Calu3 (cell line): ENCODE data around the gene CTPS2. TPM values are rescaled to one million over a fixed set of nuclear protein-coding genes. Genes with fewer than 3 reads are reported as not detected.
"Not testable (repeated sequence)": the region's sequence is repeated elsewhere in the genome, so short reads cannot be mapped to it uniquely, and the experiment has no call there.

ENCODE experiments used
- Bru-seq: library from RNA; stranded (reverse); fragments of 400-500 nt; gene quantifications from one replicate; lab custom pipeline; 2021; lab: Mats Ljungman, UMichigan
- BruChase-seq, 2 experiments: library from RNA; stranded (reverse); fragments of 400-500 nt; gene quantifications; one replicate each; lab custom pipeline; 2021; lab: Mats Ljungman, UMichigan
- BruUV-seq: library from RNA; stranded (reverse); fragments of 400-500 nt; replicated peaks from 2 replicates; lab custom pipeline; 2021; lab: Mats Ljungman, UMichigan
- CTCF ChIA-PET: fragments of 300-600 bp; sonication (Branson Sonifier 250); formaldehyde crosslinking; loops from one replicate; lab custom pipeline; 2022; ENCODE audit warnings: antibody characterized with exemption; lab: Charles Lee
- DNase-seq: peaks from one replicate; pipeline ENCODE4 v3.0.0; 2022
- H3K27ac Mint-ChIP-seq: one replicate; pipeline ENCODE4 v1.8.0; 2022; ENCODE audit warnings: mixed read lengths; ENCODE audit not compliant: unreplicated experiment
- H3K27me3 Mint-ChIP-seq: one replicate; pipeline ENCODE4 v1.8.0; 2022; ENCODE audit warnings: mixed read lengths; ENCODE audit not compliant: unreplicated experiment
- H3K36me3 Mint-ChIP-seq: one replicate; pipeline ENCODE4 v1.8.0; 2022; ENCODE audit warnings: mild to moderate bottlenecking, moderate library complexity, mixed read lengths; ENCODE audit not compliant: insufficient read depth, unreplicated experiment
- H3K4me1 Mint-ChIP-seq: one replicate; pipeline ENCODE4 v1.8.0; 2022; ENCODE audit warnings: mild to moderate bottlenecking, low read depth, mixed read lengths; ENCODE audit not compliant: unreplicated experiment
- H3K4me3 Mint-ChIP-seq: one replicate; pipeline ENCODE4 v1.8.0; 2022; ENCODE audit warnings: mild to moderate bottlenecking, low read depth, moderate library complexity, mixed read lengths; ENCODE audit not compliant: unreplicated experiment
- H3K9me3 Mint-ChIP-seq: one replicate; pipeline ENCODE4 v1.8.0; 2022; ENCODE audit warnings: low read depth, mixed read lengths; ENCODE audit not compliant: unreplicated experiment
- CTCF ChIP-seq: fragments of 200-600 bp; IDR thresholded peaks from one replicate; pipeline ENCODE4 v1.8.0; 2022; ENCODE audit warnings: antibody characterized with exemption; ENCODE audit not compliant: unreplicated experiment
- intact Hi-C: fragments of 100-400 bp; cut with micrococcal nuclease; formaldehyde crosslinking; loops from one replicate; pipeline ENCODE4 v1.10.0; 2022; ENCODE audit not compliant: unreplicated experiment
- long read RNA-seq: library from polyadenylated mRNA; stranded (forward); transcript quantifications from one replicate; pipeline ENCODE4 v2.0.0, GENCODE V29; 2022
- total RNA-seq: library from RNA; stranded (reverse); gene quantifications from 2 replicates; pipeline ENCODE4 v1.2.3, GENCODE V29; 2022

CTPS2 gene
- total RNA-seq = 22.2 and 23.2 TPM in 2 replicates
- Bru-seq, nascent RNA = percentile 69 among the genes with signal in this experiment
- BruChase-seq, experiment 1, labeled RNA remaining after a 6-hour chase = percentile 71 among the genes with signal in this experiment
- percentile 75 among the genes with signal in this experiment for BruChase-seq, experiment 2, labeled RNA remaining after a 2-hour chase
- long read RNA-seq, transcript CTPS2-201 (19 exons, 3,629 nt) = major isoform, 17 of 28 reads
- long read RNA-seq, partial matches to known transcripts = 0 of 28 reads
- long read RNA-seq, other reads (novel, unspliced or antisense) = 11 of 28 reads

GRCh38 chrX:16712548-16713155, at the start of gene CTPS2:
Gene CTPS2 (minus strand): TSS chrX:16712669. CDS start chrX:16702902, 9,767 bp downstream.
- H3K4me3 Mint-ChIP-seq = peak within 1 kb of the TSS; percentile 89
- DNase-seq = peak; percentile 77
- CTCF ChIA-PET = interaction anchor here (0.6 to 1.3 kb wide), 2 partner anchors 15 to 169 kb away, joined by 3 read pairs; no protein-coding TSS in a partner anchor
- H3K27ac Mint-ChIP-seq = peak within 1 kb of the TSS; percentile 82
- no TSS peak for BruUV-seq
- intact Hi-C loops = no loop called here
- TF ChIP-seq CTCF = no peak
- H3K36me3 Mint-ChIP-seq = peaks cover 28% of the 10 kb centered on the region
- no peaks in the 10 kb centered on the region for H3K9me3 Mint-ChIP-seq
- no peaks in the 10 kb centered on the region for H3K27me3 Mint-ChIP-seq
- H3K4me1 Mint-ChIP-seq = peaks cover 24% of the 10 kb centered on the region

DNA sequence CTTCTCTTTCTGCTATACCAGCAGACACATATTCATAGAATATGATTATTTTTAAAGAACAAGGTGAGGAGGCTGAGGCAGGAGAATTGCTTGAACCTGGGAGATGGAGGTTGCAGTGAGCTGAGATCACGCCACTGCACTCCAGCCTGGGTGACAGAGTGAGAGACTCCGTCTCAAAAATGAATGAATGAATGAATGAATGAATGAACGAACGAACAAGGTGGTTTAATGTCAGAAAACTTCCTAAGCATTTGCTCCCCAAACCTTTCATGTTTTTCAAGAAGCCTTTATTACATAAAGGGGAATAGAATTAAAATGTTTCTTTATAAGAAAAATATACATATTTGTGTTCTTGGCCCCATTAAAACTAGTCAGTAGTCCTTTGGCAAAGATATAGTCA, 49.0 kb upstream of the CTPS2 start:
- CTCF ChIA-PET = interaction anchor here (0.6 to 0.7 kb wide), 2 partner anchors 25 to 485 kb away, joined by 3 to 12 read pairs; no protein-coding TSS in a partner anchor
- H3K9me3 Mint-ChIP-seq, BruUV-seq, H3K27ac Mint-ChIP-seq, H3K27me3 Mint-ChIP-seq, intact Hi-C loops, H3K4me1 Mint-ChIP-seq, H3K36me3 Mint-ChIP-seq, DNase-seq, H3K4me3 Mint-ChIP-seq: not testable (repeated sequence)

- BruUV-seq = no TSS peak
- Mint-ChIP-seq H3K9me3 (no peaks in the 10 kb centered on the region), H3K27me3 (no peaks in the 10 kb centered on the region), H3K4me1 (no peaks in the 10 kb centered on the region), H3K27ac (no peak overlapping the region), H3K4me3 (no peak overlapping the region), H3K36me3 (peaks cover 21% of the 10 kb centered on the region)
- no peak for TF ChIP-seq CTCF
- intact Hi-C loops = no loop called here
- no peak for DNase-seq
- CTCF ChIA-PET = no interaction called here
These were observed 44.3 kb upstream of the CTPS2 start for GRCh38 chrX:16756724-16757123.

DNA sequence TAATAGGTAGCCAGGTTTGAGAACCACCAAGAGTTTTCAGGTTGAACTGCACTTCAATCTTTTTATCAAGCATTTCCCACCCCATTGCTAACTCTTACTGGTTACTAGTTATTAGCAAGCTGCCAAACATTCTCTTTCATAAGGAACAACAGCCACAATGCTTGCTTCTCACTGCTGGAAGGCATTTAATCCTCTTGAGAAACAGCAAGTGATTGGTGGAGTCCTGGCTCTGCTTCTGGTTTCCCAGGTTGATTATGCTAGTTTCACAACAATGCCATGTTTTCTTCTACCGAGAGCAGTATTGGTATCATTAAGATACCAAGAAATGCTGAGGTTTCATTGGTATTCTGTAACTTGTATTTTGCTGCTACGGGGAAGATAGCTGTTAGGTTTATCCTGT, 41.5 kb upstream of the CTPS2 start:
- Mint-ChIP-seq H3K27ac (no peak overlapping the region), H3K9me3 (no peaks in the 10 kb centered on the region), H3K4me1 (no peaks in the 10 kb centered on the region), H3K4me3 (no peak overlapping the region), H3K36me3 (peaks cover 21% of the 10 kb centered on the region), H3K27me3 (no peaks in the 10 kb centered on the region)
- no peak for DNase-seq
- intact Hi-C loops = no loop called here
- no peak for TF ChIP-seq CTCF
- CTCF ChIA-PET = no interaction called here
- BruUV-seq = no TSS peak

DNA sequence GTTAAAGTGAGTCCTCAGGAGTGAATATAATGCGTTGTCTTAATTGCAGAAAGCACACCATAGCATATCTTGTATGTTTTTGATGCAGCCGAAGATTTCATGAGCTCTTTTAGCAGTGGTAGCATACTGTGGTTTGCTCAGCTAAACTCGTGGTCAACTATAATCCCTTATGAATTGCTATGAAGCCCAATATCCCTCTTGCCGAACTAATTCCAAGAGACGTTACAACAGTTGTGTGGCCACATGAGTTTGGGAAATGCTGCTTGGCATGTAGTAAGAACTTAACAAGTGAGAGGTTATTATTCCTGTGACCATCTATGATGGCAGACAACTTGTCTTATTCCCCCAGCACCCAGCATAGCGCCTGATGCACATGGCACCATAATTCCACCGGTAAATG, 37.7 kb upstream of the CTPS2 start:
- no peak for TF ChIP-seq CTCF
- H3K27ac Mint-ChIP-seq = no peak overlapping the region
- CTCF ChIA-PET = no interaction called here
- no TSS peak for BruUV-seq
- no peaks in the 10 kb centered on the region for H3K27me3 Mint-ChIP-seq
- no peak overlapping the region for H3K4me3 Mint-ChIP-seq
- no peaks in the 10 kb centered on the region for H3K9me3 Mint-ChIP-seq
- H3K4me1 Mint-ChIP-seq = no peaks in the 10 kb centered on the region
- DNase-seq = no peak
- intact Hi-C loops = no loop called here
- peaks cover 22% of the 10 kb centered on the region for H3K36me3 Mint-ChIP-seq
